Measurements from ENCODE around the gene TBC1D25.

- TF ChIP-seq ZNF384 (IDR thresholded peaks at IDR 0.05), result no peak
- no peak for TF ChIP-seq FOXM1 (IDR thresholded peaks at IDR 0.05; ENCODE audit: borderline replicate concordance)
- TF ChIP-seq SP1 (IDR thresholded peaks at IDR 0.05), result no peak
- TF ChIP-seq ARNT (IDR thresholded peaks at IDR 0.05), result no peak
- no peak for TF ChIP-seq SUZ12 (IDR thresholded peaks at IDR 0.05)
- no peak for TF ChIP-seq FOXA1 (IDR thresholded peaks at IDR 0.05)
- TF ChIP-seq LEF1 (IDR thresholded peaks at IDR 0.05; ENCODE audit: borderline replicate concordance), result no peak
- no peak for TF ChIP-seq BHLHE40 (IDR thresholded peaks at IDR 0.05; ENCODE audit: borderline replicate concordance)
These were observed 60.7 kb downstream of the TBC1D25 start for GRCh38 chrX:48600226-48600625.
